Measurements from ENCODE around the gene STXBP1.
A peak's percentile ranks its signal among the peaks of the same experiment; 100 is the strongest.

STXBP1 gene

DNA sequence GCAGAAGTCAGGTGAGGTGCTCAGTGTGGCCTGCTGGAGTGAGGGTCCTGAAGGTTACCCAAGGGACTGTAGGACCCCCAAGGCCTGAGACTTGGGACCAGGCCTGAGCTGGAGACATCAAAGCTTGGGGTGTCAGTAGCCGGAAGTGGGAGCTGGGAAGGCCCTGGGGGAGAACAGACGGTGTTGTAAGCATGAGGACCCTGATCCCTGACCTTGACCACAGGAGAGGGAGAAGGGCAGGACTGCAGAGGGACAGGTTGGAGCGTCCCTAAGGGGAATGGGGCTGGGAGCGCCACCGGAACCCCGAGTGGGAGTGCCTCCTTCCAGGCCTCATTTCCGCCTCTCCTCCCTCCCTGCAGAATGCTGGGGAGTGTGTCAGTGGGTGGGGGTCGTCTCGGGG, 104.3 kb downstream of the STXBP1 start:
- DNase-seq: no peak

DNA sequence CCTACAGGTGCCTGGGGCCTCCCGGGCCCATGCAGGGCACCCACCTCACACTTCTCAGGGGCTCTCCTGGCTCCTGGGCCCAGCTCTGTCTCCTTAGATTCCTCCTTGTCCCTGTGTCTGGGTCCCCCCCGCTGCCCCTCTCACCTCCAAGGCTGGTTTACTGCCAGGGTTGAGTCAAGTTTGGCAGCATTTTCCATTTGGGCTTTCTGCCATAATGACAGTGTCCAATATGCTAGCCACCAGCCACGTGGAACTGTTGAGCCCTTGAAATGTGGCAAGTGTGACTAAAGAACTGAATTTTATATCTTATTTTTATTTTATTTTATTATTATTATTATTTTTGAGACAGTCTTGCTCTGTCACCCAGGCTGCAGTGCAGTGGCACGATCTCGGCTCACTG, 105.7 kb downstream of the STXBP1 start:
- DNase-seq: no peak

- no peak for DNase-seq
These were observed 108.2 kb downstream of the STXBP1 start for GRCh38 chr9:127720031-127720864.

GRCh38 chr9:127720865-127721227, 108.8 kb downstream of the STXBP1 start:
- DNase-seq: no peak

- no peak for DNase-seq
These were observed 109.3 kb downstream of the STXBP1 start for GRCh38 chr9:127721391-127721821.

- DNase-seq: no peak
These were observed 110.1 kb downstream of the STXBP1 start for GRCh38 chr9:127722055-127722745.

- DNase-seq: no peak
These were observed 110.9 kb downstream of the STXBP1 start for GRCh38 chr9:127723013-127723412.

DNA sequence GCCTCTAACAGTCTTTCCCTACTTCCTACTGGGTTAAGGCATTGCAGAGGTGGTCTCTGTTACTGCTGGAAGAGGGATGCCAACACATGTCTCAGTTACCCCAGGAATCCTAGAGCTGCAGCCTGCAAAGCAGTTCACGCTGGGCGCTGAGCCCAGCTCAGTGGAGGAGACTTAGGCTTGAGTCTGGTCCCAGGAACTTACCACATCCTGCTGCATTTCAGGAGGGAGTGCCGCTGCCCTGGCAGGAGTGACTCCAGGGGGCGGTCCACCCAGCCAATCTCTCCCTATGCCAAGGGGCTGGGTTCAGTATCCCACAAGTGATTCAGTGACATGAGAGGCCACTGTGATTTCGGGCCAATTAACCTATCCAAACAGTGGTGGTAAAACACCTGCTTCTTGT, 111.4 kb downstream of the STXBP1 start:
- no peak for DNase-seq

DNA sequence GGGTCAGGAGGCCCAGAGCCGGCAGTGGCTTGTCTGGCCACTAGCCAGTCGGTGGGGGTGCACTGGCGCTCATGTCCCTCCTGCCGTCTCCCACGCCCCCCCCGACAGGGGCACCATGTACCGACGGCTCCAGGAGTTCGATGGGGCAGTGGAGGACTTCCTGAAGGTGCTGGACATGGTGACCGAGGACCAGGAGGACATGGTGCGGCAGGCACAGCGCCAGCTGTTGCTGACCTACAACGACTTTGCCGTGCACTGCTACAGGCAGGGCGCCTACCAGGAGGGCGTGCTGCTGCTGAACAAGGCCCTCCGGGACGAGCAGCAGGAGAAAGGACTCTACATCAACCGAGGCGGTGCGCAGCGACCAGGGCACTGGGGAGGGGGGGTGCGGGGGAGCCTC, 111.9 kb downstream of the STXBP1 start:
- no peak for DNase-seq

DNA sequence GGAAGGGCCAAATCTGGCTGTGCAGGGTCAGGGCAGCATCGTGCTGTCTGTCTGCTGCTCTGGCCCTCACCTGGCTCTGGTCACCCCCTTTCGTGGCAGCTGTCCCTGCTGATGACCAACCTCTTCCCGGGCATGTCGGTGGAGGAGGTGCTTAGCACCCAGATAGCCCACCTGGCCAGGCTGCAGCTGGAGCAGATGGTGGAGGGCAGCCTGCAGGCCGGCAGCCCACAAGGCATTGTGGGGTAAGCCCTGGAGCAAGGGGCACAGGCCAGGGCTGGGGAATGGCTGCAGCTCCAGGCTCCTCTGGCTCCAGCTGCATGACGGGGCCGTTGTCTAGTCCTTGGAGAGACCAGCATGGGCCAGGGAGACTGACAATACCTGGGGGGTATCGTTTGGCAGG, 114.8 kb downstream of the STXBP1 start:
- no peak for DNase-seq

DNA sequence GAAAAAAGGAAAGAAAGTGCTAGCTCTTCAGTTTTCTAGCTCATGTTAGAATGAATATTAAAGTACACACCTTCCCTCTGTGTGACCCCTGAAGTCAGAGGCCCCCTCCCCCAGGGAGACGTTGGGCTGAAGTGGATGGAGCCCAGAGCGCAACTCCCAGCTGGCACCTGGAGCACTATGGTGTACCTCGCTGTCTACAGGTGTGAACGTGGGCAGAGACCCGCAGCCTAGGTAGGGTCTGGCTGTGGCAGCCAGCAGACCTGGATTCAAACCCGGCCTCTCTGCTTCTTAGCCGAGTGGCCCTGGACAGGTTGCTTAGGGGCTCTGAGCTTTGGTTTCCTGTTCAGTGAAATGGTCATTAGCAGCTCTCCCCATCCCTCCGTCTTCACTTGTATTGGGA, 116.7 kb downstream of the STXBP1 start:
- no peak for DNase-seq

DNA sequence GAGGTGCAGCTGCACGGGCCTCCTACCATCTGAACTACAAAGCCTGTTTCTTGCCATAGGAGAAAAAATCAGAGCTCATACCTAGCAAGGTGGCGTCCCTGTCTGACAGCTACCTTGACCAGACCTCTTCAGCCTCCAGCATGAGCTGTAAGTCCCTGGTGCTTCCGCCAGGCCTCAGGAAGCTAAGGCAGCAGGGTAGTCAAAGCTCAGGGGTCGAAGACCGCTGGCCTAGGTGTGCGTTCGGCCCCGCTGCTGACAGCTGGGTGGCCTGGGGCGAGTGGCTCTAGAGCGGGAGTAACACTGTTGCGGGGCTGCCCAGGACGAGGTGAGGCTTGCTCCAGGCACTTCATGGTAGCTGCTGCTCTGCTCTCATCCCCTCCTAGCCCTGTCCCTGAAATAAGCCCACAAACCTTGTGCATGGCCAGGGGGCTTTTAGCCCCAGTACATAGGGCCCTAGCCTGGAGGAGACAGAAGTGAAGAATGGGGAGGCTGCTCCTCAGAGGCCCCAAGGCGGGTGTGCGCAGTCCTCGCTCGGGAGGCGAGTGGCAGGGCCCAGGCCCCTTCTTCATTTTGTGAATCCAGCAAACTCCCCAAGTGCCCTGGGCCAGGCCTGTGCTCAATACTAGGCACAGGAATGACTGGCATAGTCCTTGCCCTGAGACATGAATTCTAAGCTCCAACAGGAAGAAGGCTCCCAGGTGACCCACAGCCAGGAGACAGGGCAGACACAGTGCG, 117.6 kb downstream of the STXBP1 start:
- no peak for DNase-seq

- DNase-seq: no peak
These were observed 118.2 kb downstream of the STXBP1 start for GRCh38 chr9:127730262-127730661.

- DNase-seq: no peak
These were observed 118.8 kb downstream of the STXBP1 start for GRCh38 chr9:127730799-127731410.

GRCh38 chr9:127731938-127732337, 119.9 kb downstream of the STXBP1 start:
- no peak for DNase-seq

- no peak for DNase-seq
These were observed 120.4 kb downstream of the STXBP1 start for GRCh38 chr9:127732444-127732843.

DNA sequence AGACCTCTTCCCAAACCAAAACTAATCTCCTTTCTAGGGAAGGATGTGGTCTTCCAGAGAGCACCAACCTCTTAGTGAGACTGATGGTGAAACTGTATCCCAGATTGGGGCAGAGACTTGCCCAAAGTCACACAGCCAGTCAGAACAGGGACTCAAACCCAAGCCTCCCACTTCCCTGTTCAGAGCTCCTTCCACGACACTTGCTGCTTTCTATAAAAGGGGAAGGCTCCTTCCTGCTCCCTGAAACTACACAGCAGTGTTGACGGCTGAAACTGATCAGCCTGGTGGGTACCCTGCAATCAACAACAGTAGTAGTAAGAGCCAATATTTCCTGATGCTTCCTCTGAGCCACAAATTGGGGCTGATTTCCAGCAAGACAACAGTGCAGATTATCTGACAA, 121.5 kb downstream of the STXBP1 start:
- no peak for DNase-seq

GRCh38 chr9:127734247-127734746, 122.2 kb downstream of the STXBP1 start:
- DNase-seq: no peak

DNA sequence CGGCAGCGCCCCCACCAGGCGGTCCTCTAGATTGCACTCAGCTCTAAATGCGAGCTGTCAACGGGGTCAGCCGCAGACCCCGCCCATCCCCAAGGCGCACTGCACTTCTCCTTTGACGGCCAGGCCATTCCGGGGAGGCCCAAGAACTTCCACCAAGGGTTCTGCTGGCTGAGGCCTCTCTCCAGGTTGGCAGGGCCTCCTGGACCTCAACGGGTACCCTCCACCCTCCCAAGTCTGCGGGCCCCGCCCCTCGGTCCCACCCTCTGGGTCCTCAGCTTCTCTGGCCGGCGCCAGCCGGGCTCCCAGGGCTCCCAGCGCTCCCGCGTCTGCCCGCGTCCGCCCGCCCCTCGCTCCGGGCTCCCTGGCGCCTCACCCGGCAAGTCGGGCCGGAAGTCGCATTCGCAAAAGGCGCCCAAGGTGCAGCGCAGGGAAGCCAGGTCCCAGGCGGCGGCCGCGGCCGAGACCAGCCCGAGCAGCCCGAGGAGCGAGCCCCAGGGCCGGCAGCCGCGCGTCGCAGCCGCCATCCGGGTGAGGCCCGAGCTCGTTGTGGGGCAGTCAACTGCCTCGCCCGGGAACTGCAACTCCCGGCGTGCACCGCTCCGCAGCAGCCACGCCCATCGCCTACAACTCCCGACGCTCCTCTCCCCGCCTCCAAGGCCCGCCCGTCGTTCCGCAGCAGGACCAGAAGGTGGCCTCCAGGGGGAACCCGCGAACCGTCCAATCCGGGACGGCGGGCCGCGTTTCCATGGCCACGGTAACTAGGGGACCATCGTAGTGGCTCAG, 122.9 kb downstream of the STXBP1 start, which contains the start of gene TOR2A:
Gene TOR2A, minus strand, starts transcription at position 548 of the 783 bp plus-strand sequence. Its CDS starts 24 bp downstream, at position 524.
- peak; percentile 97 for DNase-seq

- no peak for DNase-seq
These were observed 123.6 kb downstream of the STXBP1 start for GRCh38 chr9:127735530-127736185.

- DNase-seq: no peak
These were observed 126.6 kb downstream of the STXBP1 start for GRCh38 chr9:127738666-127739065.
